H1 (cell line): ENCODE results near the gene MAP4K4. TPM values are rescaled to one million over a fixed set of nuclear protein-coding genes. Genes with fewer than 3 reads are reported as not detected.

ENCODE experiments used
- CHD7 ChIP-seq: fragments of 300-600 bp; sonication (generic); IDR thresholded peaks from 2 replicates; pipeline ENCODE4 v1.7.1; 2012; ENCODE audit warnings: low read length, moderate library complexity, mild to moderate bottlenecking, inconsistent platforms; ENCODE audit not compliant: insufficient replicate concordance
- GTF2F1 ChIP-seq: IDR thresholded peaks from 2 replicates; pipeline ENCODE4 v1.6.1; 2012; ENCODE audit warnings: low read depth, low read length, improper control_type of control experiment, borderline replicate concordance
- polyA plus RNA-seq, 7 experiments: library from polyadenylated mRNA; depleted of rRNA in 3 of 7; stranded (reverse) in 5 of 7; unstranded in 2 of 7; fragments of >200 nt in 5 of 7; fragments of 200-250 nt in 2 of 7; gene quantifications; 1 replicate in 5 of 7; 2 replicates in 1 of 7; 4 replicates in 1 of 7; pipeline versions ENCODE4 v1.2.1 to v1.2.3, GENCODE V29; 2011 to 2013; ENCODE audit warnings: missing spikeins in 2 of 7, mixed read lengths in 2 of 7
- total RNA-seq: library from RNA; stranded (reverse); fragmentation: NEBNext Ultra II Directional; extraction: Animal tissue kit (Norgen Biotek cat#: 25700); gene quantifications from 2 replicates; pipeline ENCODE4 v1.2.1, GENCODE V29; 2021

MAP4K4 gene
- total and polyA plus RNA-seq, 2 of the 8 experiments (the other 6 are each of a cell fraction or from before 2014, with no cell fraction given), result 53.2 to 138 TPM

GRCh38 chr2:101871480-101871879 lies 174.0 kb downstream of the MAP4K4 start (continued):
- no peak for TF ChIP-seq GTF2F1
- no peak for TF ChIP-seq CHD7
